Kidney epithelial cell (primary cell): Measurements from ENCODE around the gene BCL11B. TPM values are rescaled to one million over a fixed set of nuclear protein-coding genes. Genes with fewer than 3 reads are reported as not detected.

ENCODE experiments used
- DNase-seq: peaks from one replicate; pipeline ENCODE4 v3.0.0-alpha.2; 2010; ENCODE audit warnings: low read depth
- H3K27me3 ChIP-seq: 2 replicates; pipeline ENCODE4 v1.6.0; 2011; ENCODE audit warnings: low read length; ENCODE audit not compliant: control insufficient read depth, insufficient read depth
- H3K36me3 ChIP-seq: 2 replicates; pipeline ENCODE4 v1.5.1; 2011; ENCODE audit warnings: low read length; ENCODE audit not compliant: control insufficient read depth, insufficient read depth
- H3K4me3 ChIP-seq: 2 replicates; pipeline ENCODE4 v1.5.1; 2011; ENCODE audit warnings: low read depth, mild to moderate bottlenecking, control low read depth, low read length
- total RNA-seq: library from RNA; depleted of rRNA; stranded (reverse); fragments of >200 nt; gene quantifications from 2 replicates; pipeline ENCODE4 v1.2.3, GENCODE V29; 2015
- TF ChIP-seq, protein P1 (sequence below): IDR thresholded peaks from 2 replicates; pipeline ENCODE4 v1.5.1; 2011; ENCODE audit warnings: mild to moderate bottlenecking, moderate library complexity, low read length, control low read depth, inconsistent platforms; ENCODE audit not compliant: insufficient read depth, poor library complexity, severe bottlenecking

Gene BCL11B
- total RNA-seq, 1 donor from 2014 or later, result 2.3 TPM

DNA sequence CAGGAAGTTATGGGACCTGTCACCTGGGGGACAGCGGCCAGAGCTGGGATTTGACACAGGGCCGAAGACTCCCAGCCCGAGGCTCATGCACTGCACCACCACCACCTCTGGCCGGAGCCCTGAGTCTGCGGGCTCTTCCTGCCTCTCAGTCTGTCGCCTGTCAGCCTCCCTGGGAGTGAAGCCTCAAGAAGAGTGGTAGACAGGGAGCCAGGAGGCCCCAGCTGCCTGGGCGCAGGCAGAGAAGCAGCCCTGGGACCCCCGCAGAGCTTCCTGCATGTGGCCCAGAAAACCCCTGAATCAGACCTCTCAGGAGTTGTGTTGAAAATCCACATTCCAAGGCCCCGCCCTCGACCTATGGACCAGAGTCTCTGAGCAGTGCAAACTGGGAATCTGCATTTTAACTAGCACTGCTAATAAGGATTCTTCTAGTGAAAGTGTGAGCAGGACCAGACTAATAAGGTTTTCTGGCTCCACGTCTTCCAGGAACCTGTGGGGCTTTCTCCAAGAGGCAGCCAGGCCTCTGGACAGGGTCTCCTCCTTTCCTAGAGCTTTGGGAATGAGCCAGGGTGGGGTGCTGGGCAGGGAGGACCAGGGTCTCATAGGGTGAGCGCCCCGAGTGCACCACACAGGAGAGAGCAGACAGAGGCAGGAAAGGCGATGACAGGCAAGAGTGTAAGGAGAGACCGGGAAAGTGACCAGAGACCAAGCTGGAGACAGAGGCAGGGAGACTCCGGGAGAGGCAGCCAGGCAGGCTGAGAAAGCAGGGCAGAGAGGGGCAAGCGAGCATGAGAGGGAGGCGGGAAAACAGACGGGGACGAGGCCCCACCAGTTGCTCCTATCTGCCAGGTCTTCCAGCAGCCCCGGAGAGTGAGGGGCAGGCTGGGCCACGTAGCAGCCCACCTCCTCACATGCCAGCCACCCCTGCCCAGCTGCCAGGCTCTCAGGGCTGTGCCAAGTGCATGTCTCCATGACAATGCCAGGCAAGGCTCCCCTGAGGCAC is 112.4 kb downstream of the BCL11B start:
- no peak overlapping the region for H3K4me3 ChIP-seq
- TF ChIP-seq, protein P1, sequence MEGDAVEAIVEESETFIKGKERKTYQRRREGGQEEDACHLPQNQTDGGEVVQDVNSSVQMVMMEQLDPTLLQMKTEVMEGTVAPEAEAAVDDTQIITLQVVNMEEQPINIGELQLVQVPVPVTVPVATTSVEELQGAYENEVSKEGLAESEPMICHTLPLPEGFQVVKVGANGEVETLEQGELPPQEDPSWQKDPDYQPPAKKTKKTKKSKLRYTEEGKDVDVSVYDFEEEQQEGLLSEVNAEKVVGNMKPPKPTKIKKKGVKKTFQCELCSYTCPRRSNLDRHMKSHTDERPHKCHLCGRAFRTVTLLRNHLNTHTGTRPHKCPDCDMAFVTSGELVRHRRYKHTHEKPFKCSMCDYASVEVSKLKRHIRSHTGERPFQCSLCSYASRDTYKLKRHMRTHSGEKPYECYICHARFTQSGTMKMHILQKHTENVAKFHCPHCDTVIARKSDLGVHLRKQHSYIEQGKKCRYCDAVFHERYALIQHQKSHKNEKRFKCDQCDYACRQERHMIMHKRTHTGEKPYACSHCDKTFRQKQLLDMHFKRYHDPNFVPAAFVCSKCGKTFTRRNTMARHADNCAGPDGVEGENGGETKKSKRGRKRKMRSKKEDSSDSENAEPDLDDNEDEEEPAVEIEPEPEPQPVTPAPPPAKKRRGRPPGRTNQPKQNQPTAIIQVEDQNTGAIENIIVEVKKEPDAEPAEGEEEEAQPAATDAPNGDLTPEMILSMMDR, result no peak
- H3K36me3 ChIP-seq, result no peaks in the 10 kb centered on the region
- DNase-seq, result no peak
- no peaks in the 10 kb centered on the region for H3K27me3 ChIP-seq

DNA sequence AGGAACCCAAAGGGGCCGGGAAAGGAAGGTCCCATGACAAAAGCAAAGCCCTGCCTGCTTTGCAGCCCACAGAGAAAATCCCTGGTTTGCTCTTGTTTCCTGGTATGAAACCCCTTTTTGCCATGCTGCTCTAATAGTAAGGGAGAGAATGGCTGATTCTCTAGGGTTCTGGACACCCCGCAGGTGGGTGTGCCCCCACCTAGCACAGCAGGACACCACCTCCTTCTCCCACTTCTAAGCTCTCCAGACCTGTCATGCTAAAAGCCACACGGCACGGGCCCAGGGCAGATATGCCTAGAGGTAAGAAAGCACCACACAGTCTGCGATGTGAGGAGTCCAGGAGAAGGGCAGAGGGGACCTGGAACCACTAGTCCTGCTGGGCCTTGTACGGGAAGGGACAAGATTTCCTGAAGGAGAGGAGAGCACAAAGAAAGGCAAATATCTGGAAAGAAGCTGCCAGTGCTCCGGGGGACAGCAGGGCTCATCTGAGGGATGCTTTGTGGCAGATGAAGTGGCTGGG is 113.3 kb downstream of the BCL11B start:
- Histone ChIP-seq H3K27me3 (no peaks in the 10 kb centered on the region), H3K36me3 (no peaks in the 10 kb centered on the region), H3K4me3 (no peak overlapping the region)
- TF ChIP-seq, protein P1, result no peak
- DNase-seq, result no peak

DNA sequence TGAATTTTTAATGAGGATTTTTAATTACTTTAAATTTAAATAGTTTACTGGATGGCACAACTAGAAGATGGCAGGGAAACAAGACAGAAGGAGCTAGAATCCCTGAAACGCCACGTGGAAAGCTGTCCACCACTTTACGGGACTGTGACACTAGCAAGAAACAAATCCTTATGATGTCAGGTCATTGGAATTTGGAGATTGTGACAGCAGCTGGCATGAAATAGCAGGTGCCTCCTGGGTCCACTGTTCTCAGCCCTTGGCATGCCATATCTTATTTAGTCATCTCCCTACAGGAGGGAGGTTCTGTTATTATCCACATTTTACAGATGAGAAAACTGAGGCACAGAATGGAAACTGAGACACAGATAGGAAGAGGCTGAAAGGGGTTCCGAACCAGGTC is 113.8 kb downstream of the BCL11B start:
- no peaks in the 10 kb centered on the region for H3K36me3 ChIP-seq
- DNase-seq, result no peak
- H3K4me3 ChIP-seq, result no peak overlapping the region
- H3K27me3 ChIP-seq, result no peaks in the 10 kb centered on the region
- TF ChIP-seq, protein P1, result no peak

DNA sequence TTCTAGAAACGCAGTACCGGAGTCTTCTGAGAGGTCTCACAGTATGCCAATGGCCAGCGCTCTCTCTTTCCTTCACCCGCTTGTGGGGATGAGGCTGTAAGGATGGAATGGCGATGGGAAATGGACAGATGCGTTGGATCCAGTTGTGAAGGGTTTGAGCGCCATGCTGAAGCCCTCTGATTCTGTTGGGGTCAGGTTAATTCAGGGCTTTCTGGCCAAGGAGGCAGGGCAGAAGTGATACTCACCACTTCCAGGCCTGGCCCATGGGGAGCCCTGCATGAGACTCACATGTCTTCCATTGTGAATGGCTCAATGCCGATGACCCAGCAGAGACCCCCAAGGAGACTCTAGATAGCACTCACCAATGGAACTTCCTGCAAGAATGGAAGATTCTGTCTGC is 114.3 kb downstream of the BCL11B start:
- Histone ChIP-seq H3K4me3 (no peak overlapping the region), H3K27me3 (no peaks in the 10 kb centered on the region), H3K36me3 (no peaks in the 10 kb centered on the region)
- TF ChIP-seq, protein P1, result no peak
- no peak for DNase-seq

DNA sequence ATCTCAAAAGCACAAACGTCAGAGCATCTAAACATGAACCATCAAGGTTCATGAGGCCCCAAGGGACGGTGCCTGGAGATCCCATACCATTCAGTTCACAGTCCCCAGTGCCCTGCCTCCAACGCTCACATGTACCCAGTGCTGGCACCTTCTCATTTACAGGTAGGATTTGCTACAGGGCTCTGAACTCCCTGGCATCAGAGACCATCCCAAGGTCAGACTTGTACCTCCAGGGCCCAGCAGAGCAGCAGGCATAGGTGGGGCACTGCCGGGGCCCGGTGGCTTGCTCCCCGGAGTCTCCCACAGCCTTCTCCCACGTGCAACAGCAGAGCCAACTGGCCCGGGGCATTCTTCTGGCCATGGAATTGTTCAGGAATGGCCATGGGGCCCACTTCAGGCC is 114.8 kb downstream of the BCL11B start:
- no peak for DNase-seq
- TF ChIP-seq, protein P1, result no peak
- Histone ChIP-seq H3K36me3 (no peaks in the 10 kb centered on the region), H3K4me3 (no peak overlapping the region), H3K27me3 (no peaks in the 10 kb centered on the region)
